H1 (cell line): ENCODE results near the gene RASL10A. TPM values are rescaled to one million over a fixed set of nuclear protein-coding genes. Genes with fewer than 3 reads are reported as not detected.

ENCODE experiments used
- CHD2 ChIP-seq: IDR thresholded peaks from 2 replicates; pipeline ENCODE4 v1.6.1; 2012; ENCODE audit warnings: low read length, improper control_type of control experiment
- CREB1 ChIP-seq: IDR thresholded peaks from 2 replicates; pipeline ENCODE4 v1.6.1; 2012; ENCODE audit warnings: inconsistent platforms
- CTBP2 ChIP-seq: IDR thresholded peaks from 2 replicates; pipeline ENCODE4 v1.7.0; 2011; ENCODE audit warnings: borderline replicate concordance, mild to moderate bottlenecking, moderate library complexity, mixed read lengths, low read length; ENCODE audit not compliant: insufficient read depth, insufficient read length
- CTCF ChIP-seq, 3 experiments: IDR thresholded peaks; 1 replicate in 2 of 3; 2 replicates in 1 of 3; pipeline versions ENCODE4 v1.5.1 to v1.6.1; 2011; ENCODE audit warnings: low read length in 3 of 3, mild to moderate bottlenecking in 3 of 3, inconsistent platforms in 2 of 3, low read depth in 1 of 3, moderate library complexity in 1 of 3; ENCODE audit not compliant: insufficient read depth in 1 of 3; ENCODE audit errors: control extremely low read depth in 1 of 3
- E2F6 ChIP-seq: IDR thresholded peaks from 2 replicates; pipeline ENCODE4 v1.6.1; 2012; ENCODE audit warnings: inconsistent platforms
- GABPA ChIP-seq: IDR thresholded peaks from 2 replicates; pipeline ENCODE4 v1.6.1; 2011; ENCODE audit warnings: mild to moderate bottlenecking, low read length, moderate library complexity, borderline replicate concordance; ENCODE audit not compliant: insufficient read depth
- HDAC2 ChIP-seq, 2 experiments: fragments of 300-600 bp in 1 of 2; sonication (generic) in 1 of 2; IDR thresholded peaks; 2 replicates each; pipeline ENCODE4 v1.6.1; 2011 to 2012; ENCODE audit warnings: low read depth in 2 of 2, low read length in 2 of 2, mild to moderate bottlenecking in 2 of 2, moderate library complexity in 2 of 2, borderline replicate concordance in 1 of 2, inconsistent platforms in 1 of 2
- KDM1A ChIP-seq: fragments of 200-600, 300-600 bp; sonication (generic); IDR thresholded peaks from 2 replicates; pipeline ENCODE4 v1.7.1; 2016; ENCODE audit warnings: mild to moderate bottlenecking, low read length, borderline replicate concordance
- KDM5A ChIP-seq: fragments of 200-600 bp; IDR thresholded peaks from 2 replicates; pipeline ENCODE4 v1.7.1; 2012; ENCODE audit warnings: mild to moderate bottlenecking, low read length, inconsistent platforms, mixed read lengths
- NANOG ChIP-seq: IDR thresholded peaks from 2 replicates; pipeline ENCODE4 v1.6.1; 2011; ENCODE audit warnings: low read length, low read depth, mild to moderate bottlenecking, inconsistent platforms; ENCODE audit not compliant: insufficient read depth, poor library complexity, severe bottlenecking
- POLR2A ChIP-seq, 2 experiments: IDR thresholded peaks; 1 replicate in 1 of 2; 2 replicates in 1 of 2; pipeline ENCODE4 v1.6.1; 2011; ENCODE audit warnings: low read depth in 2 of 2, low read length in 2 of 2, mild to moderate bottlenecking in 2 of 2; ENCODE audit errors: control extremely low read depth in 1 of 2
- RFX5 ChIP-seq: IDR thresholded peaks from 2 replicates; pipeline ENCODE4 v1.6.1; 2011; ENCODE audit warnings: low read depth, low read length, improper control_type of control experiment, borderline replicate concordance
- SIN3A ChIP-seq, 2 experiments: IDR thresholded peaks in 1 of 2; conservative IDR thresholded peaks in 1 of 2; 2 replicates each; pipeline ENCODE4 v1.6.1; 2011 to 2012; ENCODE audit warnings: low read length in 2 of 2, improper control_type of control experiment in 1 of 2, low read depth in 1 of 2, mild to moderate bottlenecking in 1 of 2
- SP4 ChIP-seq: IDR thresholded peaks from 2 replicates; pipeline ENCODE4 v1.6.1; 2012; ENCODE audit warnings: low read length, inconsistent platforms
- TAF1 ChIP-seq: IDR thresholded peaks from 2 replicates; pipeline ENCODE4 v1.6.1; 2011; ENCODE audit warnings: mild to moderate bottlenecking, low read depth, low read length
- TCF12 ChIP-seq: IDR thresholded peaks from 2 replicates; pipeline ENCODE4 v1.6.1; 2011; ENCODE audit warnings: low read depth, mild to moderate bottlenecking, low read length
- USF2 ChIP-seq: IDR thresholded peaks from 2 replicates; pipeline ENCODE4 v1.6.1; 2011; ENCODE audit warnings: low read length, improper control_type of control experiment
- YY1 ChIP-seq: IDR thresholded peaks from 2 replicates; pipeline ENCODE4 v1.6.1; 2011; ENCODE audit warnings: low read depth, mild to moderate bottlenecking, low read length
- polyA plus RNA-seq, 7 experiments: library from polyadenylated mRNA; depleted of rRNA in 3 of 7; stranded (reverse) in 5 of 7; unstranded in 2 of 7; fragments of >200 nt in 5 of 7; fragments of 200-250 nt in 2 of 7; gene quantifications; 1 replicate in 5 of 7; 2 replicates in 1 of 7; 4 replicates in 1 of 7; pipeline versions ENCODE4 v1.2.1 to v1.2.3, GENCODE V29; 2011 to 2013; ENCODE audit warnings: missing spikeins in 2 of 7, mixed read lengths in 2 of 7
- total RNA-seq: library from RNA; stranded (reverse); fragmentation: NEBNext Ultra II Directional; extraction: Animal tissue kit (Norgen Biotek cat#: 25700); gene quantifications from 2 replicates; pipeline ENCODE4 v1.2.1, GENCODE V29; 2021

Gene RASL10A
- total and polyA plus RNA-seq, 2 of the 8 experiments (the other 6 are each of a cell fraction or from before 2014, with no cell fraction given) = 1.1 to 1.5 TPM

GRCh38 chr22:29313126-29313575 lies 2.3 kb downstream of the RASL10A start (continued):
- TF ChIP-seq TAF1 = 0 out of 2 replicates have a peak, but pooled peaks have one; percentile 38
- peak; percentile 56; the same call in 1 of the 2 replicates for TF ChIP-seq KDM1A
- peak; percentile 89 for TF ChIP-seq SP4
- TF ChIP-seq CTCF (IDR thresholded peaks at IDR 0.05; ENCODE audit: control extremely low read depth in 1 of 3, insufficient read depth in 1 of 3, low read depth in 1 of 3, low read length in 3 of 3) = peak; percentile 93 to 99 (median 96)
- TF ChIP-seq NANOG = peak; percentile 55
- peak; percentile 75; the same call in 1 of the 2 replicates for TF ChIP-seq TCF12
- no peak for TF ChIP-seq RFX5
- TF ChIP-seq HDAC2 (IDR thresholded peaks at IDR 0.05; ENCODE audit: borderline replicate concordance in 1 of 2, low read depth in 2 of 2, low read length in 2 of 2) = peak in 1 of 2 experiments; percentile 73; a peak in 1 of 4 replicates
- peak; percentile 74 for TF ChIP-seq CREB1
- TF ChIP-seq GABPA = peak; percentile 74; the same call in 1 of the 2 replicates
- TF ChIP-seq E2F6 = peak; percentile 100
- TF ChIP-seq CTBP2 = no peak
- TF ChIP-seq KDM5A = no peak
- TF ChIP-seq USF2 = peak; percentile 91
- peak; percentile 50; the same call in 1 of the 2 replicates for TF ChIP-seq CHD2
- TF ChIP-seq POLR2A (IDR thresholded peaks at IDR 0.05; ENCODE audit: control extremely low read depth in 1 of 2, low read depth in 2 of 2, low read length in 2 of 2) = no peak
- TF ChIP-seq YY1 = 0 out of 2 replicates have a peak, but pooled peaks have one; percentile 48
- TF ChIP-seq SIN3A (conservative IDR thresholded peaks at IDR 0.05 in 1 of 2, IDR thresholded peaks at IDR 0.05 in 1 of 2; ENCODE audit: low read depth in 1 of 2, low read length in 2 of 2) = peak in 1 of 2 experiments; percentile 71; a peak in 2 of 4 replicates
